Activated naive CD4-positive, alpha-beta T cell treated with anti-CD3 and anti-CD28 coated beads, Interleukin-2, amount 50 U/mL, for 24 hours (primary cell): ENCODE measurements around the gene CNTNAP2.

Source experiments
- H3K27ac Mint-ChIP-seq: one replicate; pipeline ENCODE4 v1.8.0; 2021; ENCODE audit warnings: mild to moderate bottlenecking, mixed read lengths
- H3K27me3 Mint-ChIP-seq: one replicate; pipeline ENCODE4 v1.8.0; 2021; ENCODE audit warnings: mixed read lengths
- H3K36me3 Mint-ChIP-seq: one replicate; pipeline ENCODE4 v1.8.0; 2021; ENCODE audit warnings: mixed read lengths
- H3K4me1 Mint-ChIP-seq: one replicate; pipeline ENCODE4 v1.8.0; 2021; ENCODE audit warnings: mixed read lengths
- H3K4me3 Mint-ChIP-seq: one replicate; pipeline ENCODE4 v1.8.0; 2021; ENCODE audit warnings: mild to moderate bottlenecking, mixed read lengths
- H3K9me3 Mint-ChIP-seq: one replicate; pipeline ENCODE4 v1.8.0; 2021; ENCODE audit warnings: mixed read lengths

The CNTNAP2 gene

DNA sequence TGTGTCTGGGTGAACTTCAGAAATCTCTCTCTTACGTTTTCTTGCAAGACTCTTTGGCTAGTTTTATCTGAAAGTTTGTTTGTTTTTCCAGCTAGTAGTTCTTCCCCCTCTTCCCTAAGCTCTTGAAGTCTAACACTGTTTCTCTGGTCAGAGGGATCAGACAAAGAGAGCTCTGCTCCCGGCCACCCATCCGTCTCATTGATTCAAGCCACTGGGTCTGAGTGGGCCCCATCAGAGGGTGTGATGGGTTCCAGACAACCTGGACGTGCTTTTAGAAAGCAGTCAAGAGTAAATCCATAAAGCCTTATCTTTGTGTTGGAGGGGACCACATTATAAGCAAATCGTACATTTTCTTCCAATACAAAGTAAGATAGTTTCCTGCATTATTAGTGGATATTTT, 2231.4 kb downstream of the CNTNAP2 start:
- Mint-ChIP-seq H3K4me1 (no peaks in the 10 kb centered on the region), H3K4me3 (no peak overlapping the region), H3K27me3 (peaks cover 10% of the 10 kb centered on the region), H3K27ac (no peak overlapping the region), H3K9me3 (no peaks in the 10 kb centered on the region), H3K36me3 (no peaks in the 10 kb centered on the region)

DNA sequence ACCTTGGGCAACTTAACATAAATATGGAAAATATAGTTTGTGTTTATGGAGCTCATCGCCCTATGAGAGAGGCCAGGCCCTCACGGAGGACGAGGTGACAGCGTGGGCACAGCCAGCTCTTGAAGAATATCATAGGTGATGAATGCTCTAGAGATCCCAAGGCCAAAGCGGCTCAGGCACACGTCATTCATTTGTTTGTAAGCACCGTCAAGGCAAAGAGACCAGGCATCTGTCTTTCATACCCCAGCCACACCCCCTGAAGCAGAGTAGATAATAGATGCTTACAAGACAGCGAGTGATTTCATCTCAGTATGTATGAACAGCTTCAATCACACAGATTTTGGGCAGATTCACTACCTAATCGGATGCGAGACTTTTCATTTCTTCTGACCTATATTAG, 2231.9 kb downstream of the CNTNAP2 start:
- no peak overlapping the region for H3K27ac Mint-ChIP-seq
- no peaks in the 10 kb centered on the region for H3K4me1 Mint-ChIP-seq
- H3K9me3 Mint-ChIP-seq = no peaks in the 10 kb centered on the region
- H3K4me3 Mint-ChIP-seq = no peak overlapping the region
- H3K36me3 Mint-ChIP-seq = no peaks in the 10 kb centered on the region
- H3K27me3 Mint-ChIP-seq = peaks cover 5% of the 10 kb centered on the region

DNA sequence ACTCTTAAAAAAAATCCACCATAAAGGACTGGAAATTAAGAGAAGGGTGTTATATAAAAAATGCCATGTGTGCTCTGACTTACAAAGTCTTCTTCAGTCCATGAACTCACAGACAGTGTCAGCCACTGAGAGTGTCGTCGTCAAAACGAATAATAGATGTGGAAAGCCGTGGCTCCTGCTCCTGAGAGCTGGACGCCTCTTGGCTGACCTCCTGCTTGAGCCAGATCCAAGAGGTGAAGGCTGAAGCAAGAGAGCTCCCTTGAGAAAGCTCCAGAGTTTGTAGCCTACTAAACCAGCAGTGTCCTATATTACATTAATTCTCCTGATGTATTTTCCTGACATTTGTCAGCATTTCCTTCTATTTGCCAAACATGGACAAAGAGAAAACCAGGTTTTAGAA, 2239.7 kb downstream of the CNTNAP2 start:
- no peak overlapping the region for H3K4me3 Mint-ChIP-seq
- H3K9me3 Mint-ChIP-seq = no peaks in the 10 kb centered on the region
- H3K4me1 Mint-ChIP-seq = no peaks in the 10 kb centered on the region
- peaks cover 5% of the 10 kb centered on the region for H3K27me3 Mint-ChIP-seq
- no peaks in the 10 kb centered on the region for H3K36me3 Mint-ChIP-seq
- no peak overlapping the region for H3K27ac Mint-ChIP-seq

DNA sequence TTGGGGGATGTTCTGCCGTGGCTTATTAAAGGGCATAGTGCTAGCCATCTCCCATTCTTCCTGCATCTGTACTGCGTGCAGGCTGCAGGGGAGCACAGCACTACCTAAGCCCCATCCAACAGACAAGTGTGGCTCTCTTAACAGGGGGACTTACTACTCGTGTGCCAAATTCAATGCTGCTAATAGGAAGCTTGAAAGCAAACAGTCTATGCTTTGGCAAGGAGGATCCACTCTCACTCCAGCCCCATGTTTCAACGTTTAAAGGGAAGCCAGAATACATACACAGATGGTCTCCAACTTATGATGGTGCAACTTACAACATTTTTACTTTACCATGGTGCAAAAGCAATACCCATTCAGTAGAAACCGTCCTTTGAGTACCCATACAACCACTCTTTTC, 2245.9 kb downstream of the CNTNAP2 start:
- H3K36me3 Mint-ChIP-seq = no peaks in the 10 kb centered on the region
- H3K9me3 Mint-ChIP-seq = no peaks in the 10 kb centered on the region
- H3K4me1 Mint-ChIP-seq = no peaks in the 10 kb centered on the region
- no peak overlapping the region for H3K4me3 Mint-ChIP-seq
- H3K27me3 Mint-ChIP-seq = peaks cover 1% of the 10 kb centered on the region
- no peak overlapping the region for H3K27ac Mint-ChIP-seq

DNA sequence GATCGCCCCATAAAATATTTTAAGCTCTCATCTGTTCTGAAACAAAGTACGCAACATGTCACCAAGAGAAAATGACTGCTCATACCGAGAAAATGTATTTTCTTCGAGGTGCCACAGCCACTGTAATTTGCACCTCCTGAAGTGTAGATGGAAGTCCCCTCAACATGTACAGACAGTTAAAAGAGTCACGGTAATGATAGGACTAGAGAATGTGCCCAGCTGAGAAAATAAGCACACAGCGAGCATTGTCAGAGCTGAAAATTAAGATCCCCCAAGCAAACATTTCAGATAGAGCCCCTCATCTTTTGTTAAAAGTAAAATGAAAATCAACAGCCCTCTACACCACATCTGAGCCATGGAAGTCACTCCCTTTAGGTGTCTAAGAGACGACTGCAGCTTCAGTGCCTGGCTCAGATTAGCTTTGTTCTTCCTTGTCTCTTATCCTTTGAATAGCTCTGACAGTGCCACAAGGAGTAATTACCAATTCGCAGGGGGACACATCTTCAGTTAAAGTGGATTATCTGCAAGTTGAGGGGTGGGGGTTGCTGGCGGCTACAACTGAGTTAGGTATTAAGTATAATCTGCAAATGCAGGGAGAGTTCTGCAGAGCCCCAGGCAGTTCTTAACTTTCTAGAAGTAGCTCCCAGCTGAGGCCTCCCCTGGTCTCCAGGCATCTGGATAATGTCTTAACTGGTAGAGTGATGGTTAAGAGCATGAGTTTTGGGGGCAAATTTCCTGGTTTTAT, 2251.3 kb downstream of the CNTNAP2 start:
- Mint-ChIP-seq H3K36me3 (no peaks in the 10 kb centered on the region), H3K9me3 (no peaks in the 10 kb centered on the region), H3K4me1 (no peaks in the 10 kb centered on the region), H3K27me3 (no peaks in the 10 kb centered on the region), H3K27ac (no peak overlapping the region), H3K4me3 (no peak overlapping the region)

DNA sequence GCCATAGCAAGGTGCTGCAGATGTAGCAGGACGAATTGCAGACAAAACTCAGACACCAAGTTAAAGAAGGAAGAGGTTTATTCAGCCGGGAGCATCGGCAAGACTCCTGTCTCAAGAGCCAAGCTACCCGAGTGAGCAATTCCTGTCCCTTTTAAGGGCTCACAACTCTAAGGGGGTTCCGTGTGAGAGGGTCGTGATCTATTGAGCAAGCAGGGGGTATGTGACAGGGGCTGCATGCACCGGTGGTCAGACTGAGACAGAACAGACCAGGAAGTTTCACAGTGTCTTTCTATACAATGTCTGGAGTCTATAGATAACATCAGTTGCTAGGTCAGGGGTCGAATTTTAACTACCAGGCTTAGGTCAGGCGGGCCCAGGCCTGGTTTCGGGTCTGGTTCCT, 2252.0 kb downstream of the CNTNAP2 start:
- Mint-ChIP-seq H3K4me3 (no peak overlapping the region), H3K27ac (no peak overlapping the region), H3K27me3 (no peaks in the 10 kb centered on the region), H3K4me1 (no peaks in the 10 kb centered on the region), H3K9me3 (no peaks in the 10 kb centered on the region), H3K36me3 (no peaks in the 10 kb centered on the region)

DNA sequence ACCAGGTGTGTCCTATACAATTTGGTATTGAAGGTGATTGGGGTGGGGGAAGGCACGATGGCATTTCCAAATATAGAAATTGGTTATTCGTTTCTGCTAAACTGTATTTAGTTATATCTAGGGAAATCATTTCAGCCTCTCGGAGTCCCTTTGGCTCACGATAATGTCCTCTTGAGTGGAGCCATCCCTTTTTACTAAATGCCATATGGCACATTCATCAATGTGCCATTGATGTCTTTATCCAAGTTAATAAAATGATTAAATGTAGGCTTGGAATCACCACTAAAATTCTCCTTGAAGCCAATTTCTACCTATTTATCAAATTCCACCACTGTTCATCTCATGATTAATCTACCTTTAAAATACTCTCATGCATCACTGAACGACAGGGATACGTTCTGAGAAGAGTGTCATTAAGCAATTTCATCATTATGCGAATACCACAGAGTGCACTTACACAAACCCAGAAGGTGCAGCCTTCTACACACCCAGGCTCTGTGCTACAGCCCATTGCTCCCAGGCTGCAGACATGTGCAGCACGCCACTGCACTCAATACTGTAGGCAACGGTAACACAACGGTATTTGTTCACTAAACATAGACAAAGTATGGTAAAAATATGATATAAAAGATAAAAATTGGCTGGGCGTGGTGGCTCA, 2254.8 kb downstream of the CNTNAP2 start:
- H3K4me3 Mint-ChIP-seq = no peak overlapping the region
- H3K27ac Mint-ChIP-seq = no peak overlapping the region
- H3K27me3 Mint-ChIP-seq = no peaks in the 10 kb centered on the region
- no peaks in the 10 kb centered on the region for H3K9me3 Mint-ChIP-seq
- H3K36me3 Mint-ChIP-seq = no peaks in the 10 kb centered on the region
- no peaks in the 10 kb centered on the region for H3K4me1 Mint-ChIP-seq

DNA sequence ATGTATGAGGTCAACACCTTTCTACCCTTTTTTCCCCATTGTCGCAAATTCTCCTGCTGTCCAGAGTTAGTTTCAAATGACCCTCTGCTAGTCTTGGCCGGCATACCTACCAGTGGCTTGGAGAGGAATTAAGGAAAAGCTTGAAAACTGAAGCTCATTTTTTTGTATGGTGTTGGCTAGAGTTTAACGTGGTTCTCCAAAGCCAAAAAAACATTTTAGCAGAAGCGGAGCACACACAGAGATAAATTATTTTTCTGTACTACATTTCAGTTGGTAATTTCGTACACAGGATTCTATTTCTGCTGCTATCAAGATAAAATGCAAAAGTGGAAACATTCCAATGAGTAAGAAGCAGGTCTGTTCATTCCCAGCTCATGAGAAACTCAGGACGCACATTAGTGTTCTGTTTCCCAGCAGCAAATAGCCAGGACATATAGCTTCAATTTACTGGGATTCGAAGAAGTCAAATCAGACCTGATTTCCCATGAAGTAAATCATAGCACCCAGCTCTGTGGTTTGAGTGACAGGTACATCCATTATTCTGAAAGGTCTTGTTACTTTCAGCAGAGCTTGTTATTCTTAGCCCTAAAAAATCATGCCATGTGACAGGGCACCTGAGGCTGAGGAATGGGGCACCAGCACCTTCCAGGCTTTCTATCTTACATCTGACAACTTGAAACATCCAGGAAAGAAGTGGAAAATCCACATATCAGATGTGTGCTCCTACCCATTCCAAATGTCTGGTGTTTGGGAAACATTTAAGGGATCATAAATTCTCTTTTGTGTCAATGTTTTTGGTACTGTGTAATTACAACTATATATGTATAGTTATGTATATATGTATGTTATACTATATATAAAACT, 2258.0 kb downstream of the CNTNAP2 start:
- H3K36me3 Mint-ChIP-seq = no peaks in the 10 kb centered on the region
- H3K27ac Mint-ChIP-seq = no peak overlapping the region
- no peaks in the 10 kb centered on the region for H3K27me3 Mint-ChIP-seq
- no peaks in the 10 kb centered on the region for H3K4me1 Mint-ChIP-seq
- no peaks in the 10 kb centered on the region for H3K9me3 Mint-ChIP-seq
- no peak overlapping the region for H3K4me3 Mint-ChIP-seq

DNA sequence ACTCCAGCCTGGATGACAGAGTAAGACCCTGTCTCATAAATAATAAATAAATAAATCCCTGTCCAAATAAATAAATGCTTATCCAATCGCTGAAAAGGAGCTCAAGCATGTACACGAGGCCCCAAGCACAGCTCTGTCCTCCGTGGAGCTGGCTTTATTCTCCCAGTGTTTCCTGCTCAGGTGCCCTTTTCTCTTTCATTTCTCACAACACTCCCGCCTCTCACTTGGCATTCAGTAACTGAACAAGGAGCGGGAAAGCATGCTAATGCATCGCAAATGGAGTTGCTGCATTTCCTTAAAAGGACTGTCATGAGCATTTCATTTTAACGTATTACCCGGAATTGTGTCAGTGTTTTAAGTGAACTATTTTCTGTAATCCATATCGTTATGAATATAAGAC, 2263.1 kb downstream of the CNTNAP2 start:
- Mint-ChIP-seq H3K4me1 (no peaks in the 10 kb centered on the region), H3K27me3 (peaks cover 1% of the 10 kb centered on the region), H3K9me3 (no peaks in the 10 kb centered on the region), H3K27ac (no peak overlapping the region), H3K4me3 (no peak overlapping the region), H3K36me3 (no peaks in the 10 kb centered on the region)

DNA sequence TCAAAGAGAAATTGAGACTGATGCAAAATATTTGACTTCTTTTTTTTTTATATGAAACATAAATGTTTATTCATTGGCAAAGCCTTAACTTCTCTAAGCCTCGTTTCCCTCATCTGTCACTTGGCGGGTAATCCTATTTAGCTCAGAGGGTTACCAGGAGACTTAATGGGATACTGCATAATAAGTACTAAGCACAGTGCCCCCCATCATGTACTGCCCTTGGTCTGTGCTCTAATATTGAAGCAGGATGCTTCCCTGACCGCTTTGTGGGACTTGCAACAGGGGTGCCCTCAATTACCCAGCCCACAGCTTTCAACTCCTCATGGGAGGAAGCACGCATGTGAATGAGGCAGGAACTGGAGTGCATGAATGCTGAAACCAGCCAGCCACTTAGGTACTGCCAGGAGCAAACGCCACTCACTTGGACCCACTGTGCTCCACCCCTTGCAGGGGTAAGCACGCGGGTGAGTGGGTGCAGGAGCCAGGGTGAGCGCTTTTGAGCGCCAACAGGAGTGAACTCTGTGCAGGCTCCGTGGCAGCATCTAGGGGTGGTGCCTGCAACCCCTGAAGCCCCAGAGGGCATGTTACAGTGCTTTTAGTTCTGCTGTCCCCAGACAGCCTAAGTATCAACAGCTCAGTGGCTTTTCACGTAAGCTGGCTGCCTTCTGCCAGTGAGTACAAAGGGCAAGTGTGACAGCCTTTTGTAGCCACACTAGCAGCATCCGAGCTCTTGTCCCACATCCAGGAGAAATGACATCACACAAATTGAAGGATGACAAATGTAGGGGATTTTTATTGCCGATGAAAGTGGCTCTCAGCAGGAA, 2264.2 kb downstream of the CNTNAP2 start:
- Mint-ChIP-seq H3K4me1 (no peaks in the 10 kb centered on the region), H3K27me3 (peaks cover 1% of the 10 kb centered on the region), H3K36me3 (no peaks in the 10 kb centered on the region), H3K4me3 (no peak overlapping the region), H3K9me3 (no peaks in the 10 kb centered on the region), H3K27ac (no peak overlapping the region)

DNA sequence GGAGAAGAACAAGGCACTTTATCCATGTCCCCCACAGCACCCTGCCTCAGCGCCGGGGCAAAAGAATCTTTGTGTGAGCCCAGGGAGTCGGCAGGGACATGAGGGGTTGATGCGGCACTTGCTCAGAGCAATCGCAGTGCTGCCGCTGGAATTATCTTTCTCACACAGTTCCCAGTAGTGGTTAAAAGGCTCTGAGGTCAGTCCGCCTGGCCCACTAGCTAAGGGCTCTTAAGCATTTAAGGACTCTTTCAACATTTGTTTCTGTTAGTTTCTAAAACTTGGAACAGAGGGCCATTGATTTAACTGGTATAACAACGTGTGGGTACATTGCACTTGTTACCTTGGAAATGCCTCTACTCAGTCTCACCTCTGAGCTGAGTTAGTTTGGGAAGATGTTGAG, 2266.0 kb downstream of the CNTNAP2 start:
- Mint-ChIP-seq H3K36me3 (no peaks in the 10 kb centered on the region), H3K4me3 (no peak overlapping the region), H3K27ac (no peak overlapping the region), H3K4me1 (no peaks in the 10 kb centered on the region), H3K27me3 (peaks cover 1% of the 10 kb centered on the region), H3K9me3 (no peaks in the 10 kb centered on the region)

DNA sequence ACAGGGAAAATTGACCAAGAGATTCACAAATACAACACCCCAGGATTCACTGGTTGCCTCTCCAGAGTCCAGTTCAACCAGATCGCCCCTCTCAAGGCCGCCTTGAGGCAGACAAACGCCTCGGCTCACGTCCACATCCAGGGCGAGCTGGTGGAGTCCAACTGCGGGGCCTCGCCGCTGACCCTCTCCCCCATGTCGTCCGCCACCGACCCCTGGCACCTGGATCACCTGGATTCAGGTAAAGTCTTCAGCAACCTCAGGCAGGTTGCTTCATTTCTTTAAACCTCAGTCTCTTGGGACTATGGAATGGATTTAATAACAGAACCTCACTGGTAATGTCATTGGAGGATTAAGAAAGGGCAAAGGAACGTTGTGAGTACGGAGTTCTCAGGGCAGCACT, 2267.1 kb downstream of the CNTNAP2 start:
- Mint-ChIP-seq H3K4me1 (no peaks in the 10 kb centered on the region), H3K27ac (no peak overlapping the region), H3K4me3 (no peak overlapping the region), H3K27me3 (peaks cover 1% of the 10 kb centered on the region), H3K36me3 (no peaks in the 10 kb centered on the region), H3K9me3 (no peaks in the 10 kb centered on the region)

DNA sequence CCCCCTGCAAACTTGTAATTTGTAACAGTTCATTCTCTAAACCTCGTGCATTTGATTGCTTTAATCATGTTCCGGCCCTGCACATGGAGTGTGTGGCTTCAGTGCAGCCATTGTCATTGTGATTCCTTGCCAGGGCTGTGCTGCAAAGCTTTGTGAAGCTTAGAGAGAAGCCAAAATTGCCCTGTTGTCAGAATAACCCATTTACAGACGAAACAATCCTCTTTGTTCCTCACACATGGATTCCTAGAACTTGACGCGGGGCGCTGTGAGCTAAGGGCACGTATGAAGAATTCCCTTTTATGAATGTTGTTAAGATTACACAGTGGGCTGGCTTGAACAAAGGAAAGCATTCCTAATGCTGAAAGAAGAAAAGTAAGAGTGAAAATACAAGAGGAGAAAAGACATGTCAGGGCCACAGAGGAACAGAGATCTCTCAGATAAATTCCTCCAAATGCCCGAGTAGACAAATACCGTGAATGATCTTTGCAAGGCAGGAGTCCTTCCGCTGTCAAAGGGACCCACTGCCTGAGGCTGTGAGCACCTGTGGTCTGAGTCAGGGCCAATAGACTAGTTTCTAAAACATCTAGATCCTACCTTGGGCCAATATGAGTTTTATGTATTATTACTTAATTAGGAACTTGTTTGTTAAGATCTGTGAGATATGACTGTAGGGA, 2268.5 kb downstream of the CNTNAP2 start:
- Mint-ChIP-seq H3K4me3 (no peak overlapping the region), H3K27me3 (peaks cover 1% of the 10 kb centered on the region), H3K36me3 (no peaks in the 10 kb centered on the region), H3K4me1 (no peaks in the 10 kb centered on the region), H3K27ac (no peak overlapping the region), H3K9me3 (no peaks in the 10 kb centered on the region)

DNA sequence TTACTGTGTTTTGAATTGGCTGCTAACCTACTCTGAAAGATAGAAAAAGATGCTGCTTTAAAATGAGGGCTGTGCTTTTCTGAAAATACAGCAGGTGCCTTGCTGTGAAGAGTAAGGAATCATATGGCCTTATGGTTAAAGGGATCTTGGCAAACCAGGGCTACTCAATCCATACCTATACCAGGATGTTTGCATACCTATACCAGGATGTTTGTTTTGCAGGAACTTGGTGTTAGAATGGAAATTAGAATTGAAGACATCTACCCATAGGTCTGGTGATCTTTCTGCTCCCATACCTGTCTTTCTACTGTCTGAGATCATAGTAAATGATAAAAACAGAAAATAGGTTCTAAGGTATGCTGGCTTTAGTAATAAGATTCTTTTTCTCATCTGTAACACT, 2273.8 kb downstream of the CNTNAP2 start:
- H3K9me3 Mint-ChIP-seq = no peaks in the 10 kb centered on the region
- no peaks in the 10 kb centered on the region for H3K4me1 Mint-ChIP-seq
- peaks cover 7% of the 10 kb centered on the region for H3K27me3 Mint-ChIP-seq
- no peaks in the 10 kb centered on the region for H3K36me3 Mint-ChIP-seq
- no peak overlapping the region for H3K4me3 Mint-ChIP-seq
- no peak overlapping the region for H3K27ac Mint-ChIP-seq

DNA sequence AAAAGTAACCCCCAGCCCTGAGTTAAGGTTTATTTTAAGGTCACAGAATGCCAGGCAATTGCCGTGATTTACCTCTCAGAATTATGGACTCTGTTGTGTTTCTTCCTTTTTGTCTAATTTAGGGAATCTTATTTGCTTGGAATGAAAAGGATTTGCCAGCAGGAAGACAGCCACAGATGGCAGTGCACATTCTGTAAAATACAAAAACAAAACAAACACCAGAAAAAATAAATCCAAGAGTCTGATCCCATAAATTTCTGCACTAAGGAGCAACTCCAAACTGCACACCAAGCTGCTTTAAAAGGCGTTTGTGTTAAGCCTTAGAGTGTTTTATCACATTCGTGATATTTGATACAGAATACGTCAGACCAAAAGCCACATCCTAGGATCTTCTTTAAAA, 2275.0 kb downstream of the CNTNAP2 start:
- no peaks in the 10 kb centered on the region for H3K4me1 Mint-ChIP-seq
- no peak overlapping the region for H3K4me3 Mint-ChIP-seq
- H3K9me3 Mint-ChIP-seq = no peaks in the 10 kb centered on the region
- peaks cover 15% of the 10 kb centered on the region for H3K27me3 Mint-ChIP-seq
- H3K27ac Mint-ChIP-seq = no peak overlapping the region
- H3K36me3 Mint-ChIP-seq = no peaks in the 10 kb centered on the region
